SK-N-SH (cell line): ENCODE measurements around the gene SSR3. TPM values are rescaled to one million over a fixed set of nuclear protein-coding genes. Genes with fewer than 3 reads are reported as not detected.

Experiments
- CTCF ChIA-PET: fragments of 300-600, 350-600 bp; formaldehyde crosslinking; extraction: SDS; loops from one replicate; lab custom pipeline; 2021; lab: Yijun Ruan, JAX
- POLR2A ChIA-PET: fragments of 350-600 bp; sonication (Branson Sonifier 250); formaldehyde crosslinking; extraction: SDS; loops from one replicate; lab custom pipeline; 2020; ENCODE audit warnings: antibody characterized with exemption, inconsistent platforms; lab: Yijun Ruan, JAX
- DNase-seq: peaks from one replicate; pipeline ENCODE4 v3.0.0; 2012
- H2AFZ ChIP-seq: fragments of 200-600 bp; sonication (generic); 2 replicates; pipeline ENCODE4 v1.8.1; 2016; ENCODE audit warnings: antibody characterized with exemption, mild to moderate bottlenecking, low read depth
- H3F3A ChIP-seq: fragments of 200-600 bp; sonication (generic); replicated peaks from 2 replicates; pipeline ENCODE3; 2016; ENCODE audit warnings: antibody characterized with exemption, mild to moderate bottlenecking; ENCODE audit not compliant: insufficient read depth
- H3K27ac ChIP-seq, 2 experiments: fragments of 200-500 bp in 1 of 2; fragments of 200-600 bp in 1 of 2; sonication (Bioruptor generic) in 1 of 2; sonication (generic), shearing (Covaris generic) in 1 of 2; 2 replicates each; pipeline versions ENCODE4 v1.5.1 to v1.6.1; 2014 to 2016; ENCODE audit warnings: low read depth in 2 of 2, inconsistent platforms in 1 of 2, low read length in 1 of 2, mild to moderate bottlenecking in 1 of 2, mixed read lengths in 1 of 2
- H3K27me3 ChIP-seq: fragments of 200-600 bp; sonication (generic), shearing (Covaris generic); 2 replicates; pipeline ENCODE4 v1.6.1; 2016; ENCODE audit warnings: mixed run types; ENCODE audit not compliant: insufficient read depth
- H3K36me3 ChIP-seq, 2 experiments: fragments of 200-500 bp in 1 of 2; fragments of 200-600 bp in 1 of 2; sonication (Bioruptor generic) in 1 of 2; sonication (generic) in 1 of 2; replicated peaks in 1 of 2; 2 replicates each; pipeline versions ENCODE3 to v1.5.1; 2014 to 2016; ENCODE audit warnings: low read length in 1 of 2, mild to moderate bottlenecking in 1 of 2; ENCODE audit not compliant: insufficient read depth in 2 of 2, control insufficient read depth in 1 of 2
- H3K4me1 ChIP-seq, 2 experiments: fragments of 200-500 bp in 1 of 2; fragments of 200-600 bp in 1 of 2; sonication (Bioruptor generic) in 1 of 2; sonication (generic), shearing (Covaris generic) in 1 of 2; 2 replicates each; pipeline versions ENCODE4 v1.5.1 to v1.6.1; 2014 to 2016; ENCODE audit warnings: low read depth in 1 of 2, low read length in 1 of 2, mixed run types in 1 of 2; ENCODE audit not compliant: insufficient read depth in 2 of 2, control insufficient read depth in 1 of 2
- H3K4me2 ChIP-seq: fragments of 200-600 bp; sonication (generic), shearing (Covaris generic); 2 replicates; pipeline ENCODE4 v1.6.1; 2017; ENCODE audit warnings: mixed run types
- H3K4me3 ChIP-seq, 2 experiments: fragments of 200-500 bp in 1 of 2; fragments of 200-600 bp in 1 of 2; sonication (Bioruptor generic) in 1 of 2; sonication (generic), shearing (Covaris generic) in 1 of 2; 2 replicates each; pipeline versions ENCODE4 v1.5.1 to v1.8.1; 2014 to 2016; ENCODE audit warnings: low read depth in 2 of 2, inconsistent platforms in 1 of 2, low read length in 1 of 2, mild to moderate bottlenecking in 1 of 2, mixed read lengths in 1 of 2, moderate library complexity in 1 of 2
- H3K79me2 ChIP-seq: fragments of 200-600 bp; sonication (generic); 2 replicates; pipeline ENCODE4 v1.8.1; 2017; ENCODE audit warnings: mild to moderate bottlenecking; ENCODE audit not compliant: insufficient read depth
- H3K9ac ChIP-seq: fragments of 200-600 bp; sonication (generic); 2 replicates; pipeline ENCODE4 v1.6.1; 2017; ENCODE audit warnings: mixed run types
- H3K9me2 ChIP-seq: fragments of 200-600 bp; sonication (generic); 2 replicates; pipeline ENCODE4 v1.6.1; 2017; ENCODE audit warnings: mixed run types
- H3K9me3 ChIP-seq: fragments of 200-600 bp; sonication (generic); 2 replicates; pipeline ENCODE4 v1.6.1; 2017; ENCODE audit warnings: mixed run types, mild to moderate bottlenecking, moderate library complexity
- H4K20me1 ChIP-seq: fragments of 200-600 bp; sonication (generic); 2 replicates; pipeline ENCODE4 v1.6.1; 2017; ENCODE audit warnings: mild to moderate bottlenecking, mixed run types; ENCODE audit not compliant: insufficient read depth
- EZH2phosphoT487 ChIP-seq: fragments of 200-600 bp; sonication (generic); IDR thresholded peaks from 2 replicates; pipeline ENCODE4 v1.6.1; 2017; ENCODE audit warnings: low read depth, mixed run types, mild to moderate bottlenecking, antibody characterized with exemption, moderate library complexity, borderline replicate concordance
- FOSL2 ChIP-seq: IDR thresholded peaks from 2 replicates; pipeline ENCODE4 v1.4.0; 2012; ENCODE audit warnings: low read depth, mild to moderate bottlenecking, moderate library complexity, borderline replicate concordance
- FOXJ3 ChIP-seq: sonication (generic); formaldehyde crosslinking; IDR thresholded peaks from 2 replicates; pipeline ENCODE4 v1.5.1; 2020; ENCODE audit warnings: mild to moderate bottlenecking, missing genetic modification reagents
- GABPA ChIP-seq: IDR thresholded peaks from 2 replicates; pipeline ENCODE4 v1.4.0; 2012; ENCODE audit warnings: low read depth, mild to moderate bottlenecking
- JUND ChIP-seq: IDR thresholded peaks from 2 replicates; pipeline ENCODE4 v1.4.0; 2012
- MEF2A ChIP-seq: IDR thresholded peaks from 2 replicates; pipeline ENCODE4 v1.4.0; 2012; ENCODE audit warnings: low read depth, borderline replicate concordance
- NFIC ChIP-seq: IDR thresholded peaks from 2 replicates; pipeline ENCODE4 v1.4.0; 2012; ENCODE audit warnings: borderline replicate concordance
- NRF1 ChIP-seq: IDR thresholded peaks from 2 replicates; pipeline ENCODE4 v1.6.1; 2012; ENCODE audit warnings: low read depth, mild to moderate bottlenecking, low read length
- POLR2AphosphoS5 ChIP-seq: IDR thresholded peaks from 2 replicates; pipeline ENCODE4 v1.6.1; 2012; ENCODE audit warnings: low read depth, low read length
- RAD21 ChIP-seq: IDR thresholded peaks from 2 replicates; pipeline ENCODE4 v1.6.1; 2012; ENCODE audit warnings: mild to moderate bottlenecking, low read length
- RFX5 ChIP-seq: IDR thresholded peaks from 2 replicates; pipeline ENCODE4 v1.6.1; 2012; ENCODE audit warnings: mild to moderate bottlenecking, improper control_type of control experiment, low read length
- SIN3A ChIP-seq: IDR thresholded peaks from 2 replicates; pipeline ENCODE4 v1.6.1; 2012; ENCODE audit warnings: low read depth, mild to moderate bottlenecking, low read length, moderate library complexity, borderline replicate concordance
- SMC3 ChIP-seq: IDR thresholded peaks from 2 replicates; pipeline ENCODE4 v1.6.1; 2012; ENCODE audit warnings: low read depth, low read length, improper control_type of control experiment
- YY1 ChIP-seq: IDR thresholded peaks from 2 replicates; pipeline ENCODE4 v1.4.0; 2012; ENCODE audit warnings: low read depth, mild to moderate bottlenecking
- WGBS: methylation state at CpG from one replicate; pipeline ENCODE4 v1.1.6; 2017; ENCODE audit warnings: low lambda C conversion rate; 5-methylcytosine and 5-hydroxymethylcytosine counted together
- polyA plus RNA-seq, 3 experiments: library from polyadenylated mRNA; depleted of rRNA; stranded (reverse); fragments of >200 nt; gene quantifications; 2 replicates each; pipeline ENCODE4 v1.2.3, GENCODE V29; 2012
- TF ChIP-seq, protein P1 (sequence below): IDR thresholded peaks from 2 replicates; pipeline ENCODE4 v1.4.0; 2012; ENCODE audit warnings: low read depth, borderline replicate concordance
- TF ChIP-seq, protein P2 (sequence below): IDR thresholded peaks from 2 replicates; pipeline ENCODE4 v1.6.1; 2012; ENCODE audit warnings: mild to moderate bottlenecking, low read depth, low read length, moderate library complexity
- TF ChIP-seq, protein P3 (sequence below): fragments of 150-350 bp; IDR thresholded peaks from 2 replicates; pipeline ENCODE4 v1.6.1; 2016; ENCODE audit warnings: mild to moderate bottlenecking, low read depth, low read length
- TF ChIP-seq, protein P4 (sequence below): IDR thresholded peaks from 2 replicates; pipeline ENCODE4 v1.4.0; 2012; ENCODE audit warnings: low read depth, borderline replicate concordance

The SSR3 gene
- polyA plus RNA-seq, 1 of the 3 experiments (the other 2 are of a cell fraction) = 61.7 TPM

DNA sequence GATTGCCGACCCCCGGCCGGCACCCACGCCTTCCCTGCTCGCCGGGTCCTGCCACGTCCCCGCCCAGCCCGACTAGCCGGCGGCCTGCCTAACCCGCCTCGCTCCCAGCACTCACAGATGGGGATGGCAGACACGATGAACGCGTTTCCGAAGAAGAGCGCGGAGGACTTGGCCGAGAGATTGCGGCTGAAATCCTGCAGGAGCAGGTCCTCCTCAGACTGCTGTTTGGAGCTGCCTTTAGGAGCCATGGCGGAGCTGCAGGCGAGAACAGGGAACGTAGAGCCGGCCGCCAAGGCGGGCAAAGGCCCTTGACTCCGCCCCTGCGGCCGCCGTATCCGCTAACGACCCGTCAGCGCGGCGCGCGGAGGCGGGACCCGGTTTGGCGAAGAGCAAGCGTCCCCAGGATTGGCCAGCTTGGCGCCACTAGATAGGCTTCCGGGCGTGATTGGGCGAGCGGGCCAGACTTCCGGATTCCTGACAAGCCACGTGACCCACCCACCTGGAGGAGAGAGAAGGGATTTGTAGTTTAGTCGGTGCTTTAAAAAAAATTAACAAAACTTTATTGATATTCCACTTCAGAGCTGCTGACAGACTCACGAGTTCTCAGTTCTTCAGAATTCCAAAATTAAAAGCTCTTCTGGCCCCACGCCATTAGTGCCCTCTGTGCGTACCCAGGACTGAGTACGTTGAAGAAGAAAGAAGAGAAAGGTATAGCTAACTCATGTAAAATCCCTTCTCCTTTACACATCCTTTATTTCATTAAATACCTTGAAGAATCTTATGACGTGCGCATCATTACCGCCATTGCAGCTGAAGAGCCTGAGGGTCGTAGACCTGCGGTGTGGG is at the start of gene SSR3 (continued):
- no peak; the same call in none of the 2 replicates for TF ChIP-seq SIN3A
- TF ChIP-seq, protein P1, sequence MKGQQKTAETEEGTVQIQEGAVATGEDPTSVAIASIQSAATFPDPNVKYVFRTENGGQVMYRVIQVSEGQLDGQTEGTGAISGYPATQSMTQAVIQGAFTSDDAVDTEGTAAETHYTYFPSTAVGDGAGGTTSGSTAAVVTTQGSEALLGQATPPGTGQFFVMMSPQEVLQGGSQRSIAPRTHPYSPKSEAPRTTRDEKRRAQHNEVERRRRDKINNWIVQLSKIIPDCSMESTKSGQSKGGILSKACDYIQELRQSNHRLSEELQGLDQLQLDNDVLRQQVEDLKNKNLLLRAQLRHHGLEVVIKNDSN = peak; percentile 100
- TF ChIP-seq NRF1 = no peak
- no peak for TF ChIP-seq NFIC
- TF ChIP-seq, protein P2, sequence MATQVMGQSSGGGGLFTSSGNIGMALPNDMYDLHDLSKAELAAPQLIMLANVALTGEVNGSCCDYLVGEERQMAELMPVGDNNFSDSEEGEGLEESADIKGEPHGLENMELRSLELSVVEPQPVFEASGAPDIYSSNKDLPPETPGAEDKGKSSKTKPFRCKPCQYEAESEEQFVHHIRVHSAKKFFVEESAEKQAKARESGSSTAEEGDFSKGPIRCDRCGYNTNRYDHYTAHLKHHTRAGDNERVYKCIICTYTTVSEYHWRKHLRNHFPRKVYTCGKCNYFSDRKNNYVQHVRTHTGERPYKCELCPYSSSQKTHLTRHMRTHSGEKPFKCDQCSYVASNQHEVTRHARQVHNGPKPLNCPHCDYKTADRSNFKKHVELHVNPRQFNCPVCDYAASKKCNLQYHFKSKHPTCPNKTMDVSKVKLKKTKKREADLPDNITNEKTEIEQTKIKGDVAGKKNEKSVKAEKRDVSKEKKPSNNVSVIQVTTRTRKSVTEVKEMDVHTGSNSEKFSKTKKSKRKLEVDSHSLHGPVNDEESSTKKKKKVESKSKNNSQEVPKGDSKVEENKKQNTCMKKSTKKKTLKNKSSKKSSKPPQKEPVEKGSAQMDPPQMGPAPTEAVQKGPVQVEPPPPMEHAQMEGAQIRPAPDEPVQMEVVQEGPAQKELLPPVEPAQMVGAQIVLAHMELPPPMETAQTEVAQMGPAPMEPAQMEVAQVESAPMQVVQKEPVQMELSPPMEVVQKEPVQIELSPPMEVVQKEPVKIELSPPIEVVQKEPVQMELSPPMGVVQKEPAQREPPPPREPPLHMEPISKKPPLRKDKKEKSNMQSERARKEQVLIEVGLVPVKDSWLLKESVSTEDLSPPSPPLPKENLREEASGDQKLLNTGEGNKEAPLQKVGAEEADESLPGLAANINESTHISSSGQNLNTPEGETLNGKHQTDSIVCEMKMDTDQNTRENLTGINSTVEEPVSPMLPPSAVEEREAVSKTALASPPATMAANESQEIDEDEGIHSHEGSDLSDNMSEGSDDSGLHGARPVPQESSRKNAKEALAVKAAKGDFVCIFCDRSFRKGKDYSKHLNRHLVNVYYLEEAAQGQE = no peak
- no peak for TF ChIP-seq FOSL2
- peak; percentile 41; the same call in 1 of the 2 replicates for TF ChIP-seq RFX5
- no peak for TF ChIP-seq MEF2A

DNA sequence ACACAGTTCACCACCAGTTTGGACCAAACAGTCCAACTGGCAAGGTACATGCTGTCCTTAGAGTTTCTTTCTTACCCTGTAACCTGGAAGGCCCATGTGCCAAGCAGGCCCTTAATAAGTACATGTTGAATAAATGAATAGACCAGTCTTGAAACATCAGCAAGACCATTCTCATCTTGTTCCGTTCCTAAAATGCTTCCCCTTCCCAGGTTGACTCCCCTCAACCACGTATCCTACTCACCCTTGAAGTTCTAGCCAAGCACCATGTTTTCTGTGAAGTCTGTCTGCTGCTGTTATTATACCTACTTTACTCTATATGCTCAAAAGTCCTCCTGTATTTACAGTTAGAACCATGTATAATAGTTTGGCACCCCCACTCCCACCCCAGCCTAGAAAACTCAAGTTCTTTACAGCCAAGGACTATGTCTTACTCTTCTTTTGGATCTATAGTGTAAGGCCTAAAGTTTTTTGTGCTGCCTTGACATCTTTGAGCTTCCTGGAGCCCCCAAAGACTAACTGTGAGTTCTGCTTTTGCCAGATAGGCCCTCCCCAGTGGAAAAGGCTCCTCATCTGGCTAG is 49.2 kb upstream of the SSR3 start:
- ChIA-PET CTCF (no interaction called here), POLR2A (no interaction called here)
- 92% methylated on average over 2 of the region's 2 CpGs for WGBS
- Histone ChIP-seq H3K4me3 (no peak overlapping the region), H3K79me2 (no peaks in the 10 kb centered on the region), H3K4me2 (no peak overlapping the region), H3K9me3 (no peaks in the 10 kb centered on the region), H3K4me1 (peaks cover 6 to 12% of the 10 kb centered on the region in 2 experiments; a peak in 2 of 4 replicates), H4K20me1 (no peaks in the 10 kb centered on the region), H3K9me2 (no peaks in the 10 kb centered on the region), H3K36me3 (no peaks in the 10 kb centered on the region), H3K27ac (no peak overlapping the region), H3K9ac (no peak overlapping the region), H3F3A (no peaks in the 10 kb centered on the region), H2AFZ (no peak overlapping the region), H3K27me3 (no peaks in the 10 kb centered on the region)
- no peak for DNase-seq
- TF ChIP-seq POLR2AphosphoS5 (no peak), MEF2A (no peak), JUND (no peak), RAD21 (no peak), FOXJ3 (CRISPR knock-in tag) (no peak), SMC3 (no peak), GABPA (no peak), YY1 (no peak), NRF1 (no peak), EZH2phosphoT487 (no peak)
- TF ChIP-seq, protein P3, sequence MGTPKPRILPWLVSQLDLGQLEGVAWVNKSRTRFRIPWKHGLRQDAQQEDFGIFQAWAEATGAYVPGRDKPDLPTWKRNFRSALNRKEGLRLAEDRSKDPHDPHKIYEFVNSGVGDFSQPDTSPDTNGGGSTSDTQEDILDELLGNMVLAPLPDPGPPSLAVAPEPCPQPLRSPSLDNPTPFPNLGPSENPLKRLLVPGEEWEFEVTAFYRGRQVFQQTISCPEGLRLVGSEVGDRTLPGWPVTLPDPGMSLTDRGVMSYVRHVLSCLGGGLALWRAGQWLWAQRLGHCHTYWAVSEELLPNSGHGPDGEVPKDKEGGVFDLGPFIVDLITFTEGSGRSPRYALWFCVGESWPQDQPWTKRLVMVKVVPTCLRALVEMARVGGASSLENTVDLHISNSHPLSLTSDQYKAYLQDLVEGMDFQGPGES = no peak
- TF ChIP-seq, protein P4, sequence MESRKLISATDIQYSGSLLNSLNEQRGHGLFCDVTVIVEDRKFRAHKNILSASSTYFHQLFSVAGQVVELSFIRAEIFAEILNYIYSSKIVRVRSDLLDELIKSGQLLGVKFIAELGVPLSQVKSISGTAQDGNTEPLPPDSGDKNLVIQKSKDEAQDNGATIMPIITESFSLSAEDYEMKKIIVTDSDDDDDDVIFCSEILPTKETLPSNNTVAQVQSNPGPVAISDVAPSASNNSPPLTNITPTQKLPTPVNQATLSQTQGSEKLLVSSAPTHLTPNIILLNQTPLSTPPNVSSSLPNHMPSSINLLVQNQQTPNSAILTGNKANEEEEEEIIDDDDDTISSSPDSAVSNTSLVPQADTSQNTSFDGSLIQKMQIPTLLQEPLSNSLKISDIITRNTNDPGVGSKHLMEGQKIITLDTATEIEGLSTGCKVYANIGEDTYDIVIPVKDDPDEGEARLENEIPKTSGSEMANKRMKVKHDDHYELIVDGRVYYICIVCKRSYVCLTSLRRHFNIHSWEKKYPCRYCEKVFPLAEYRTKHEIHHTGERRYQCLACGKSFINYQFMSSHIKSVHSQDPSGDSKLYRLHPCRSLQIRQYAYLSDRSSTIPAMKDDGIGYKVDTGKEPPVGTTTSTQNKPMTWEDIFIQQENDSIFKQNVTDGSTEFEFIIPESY = no peak
- TF ChIP-seq, all 33 proteins: peak for 0
